ENCODE results near the gene CCDC68.
"Not testable (repeated sequence)": the region's sequence is repeated elsewhere in the genome, so short reads cannot be mapped to it uniquely, and the experiment has no call there.

Gene CCDC68

DNA sequence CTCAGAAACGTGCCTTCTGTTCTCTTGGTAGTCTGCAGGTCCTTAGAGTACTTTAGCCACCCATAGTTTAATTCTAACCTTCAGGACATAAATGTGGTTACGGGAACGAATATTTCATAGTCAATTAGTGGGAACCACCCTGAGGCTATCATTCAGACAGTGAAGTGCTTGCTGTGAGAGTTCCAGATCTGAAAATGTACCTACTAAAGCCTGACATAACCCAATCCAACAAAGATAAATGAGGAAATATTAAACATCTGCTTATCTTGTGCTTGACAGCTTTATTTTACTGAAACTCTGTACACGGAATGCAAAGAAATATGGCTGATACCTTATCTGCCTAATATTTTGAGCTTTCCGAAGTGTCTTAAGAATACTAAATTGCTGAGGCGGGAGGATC, 88.0 kb downstream of the CCDC68 start:
- DNase-seq: no peak

DNA sequence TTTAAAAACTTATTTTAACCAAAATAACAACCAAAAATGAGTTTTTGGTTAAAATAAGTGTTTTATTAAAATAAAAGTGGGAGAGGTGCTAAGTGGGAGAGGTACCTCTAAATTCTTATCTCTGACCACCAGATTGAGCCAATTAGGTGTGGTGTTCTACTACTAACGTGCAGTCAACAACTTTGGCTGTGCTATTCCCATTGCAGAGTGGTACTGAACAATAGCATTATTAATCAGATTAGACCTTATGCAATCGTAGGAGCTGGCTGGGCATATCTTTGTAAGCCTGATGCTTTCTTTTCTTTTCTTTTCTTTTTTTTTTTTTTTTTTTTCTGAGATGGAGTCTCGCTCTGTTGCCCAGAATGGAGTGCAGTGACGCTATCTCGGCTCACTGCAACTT, 92.1 kb downstream of the CCDC68 start:
- DNase-seq: no peak

DNA sequence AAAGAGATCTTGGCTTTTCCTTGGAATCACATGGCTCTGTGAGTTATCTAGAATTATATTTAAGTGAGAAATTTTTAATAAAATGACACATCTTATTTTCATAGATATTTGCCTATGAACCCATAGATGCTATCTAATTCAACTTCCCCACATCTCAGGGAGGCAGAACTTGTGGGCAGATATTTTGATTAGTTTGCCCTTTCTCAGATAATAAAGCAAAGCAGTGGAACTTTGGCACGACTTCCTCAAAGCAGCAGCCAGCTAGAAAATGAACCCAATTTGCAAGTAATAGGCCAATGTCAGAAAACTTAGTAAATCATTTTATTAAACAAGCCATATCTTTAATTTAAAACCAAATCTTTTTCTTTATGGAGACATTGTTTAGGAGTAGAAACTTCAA, 98.3 kb downstream of the CCDC68 start:
- DNase-seq: no peak

DNA sequence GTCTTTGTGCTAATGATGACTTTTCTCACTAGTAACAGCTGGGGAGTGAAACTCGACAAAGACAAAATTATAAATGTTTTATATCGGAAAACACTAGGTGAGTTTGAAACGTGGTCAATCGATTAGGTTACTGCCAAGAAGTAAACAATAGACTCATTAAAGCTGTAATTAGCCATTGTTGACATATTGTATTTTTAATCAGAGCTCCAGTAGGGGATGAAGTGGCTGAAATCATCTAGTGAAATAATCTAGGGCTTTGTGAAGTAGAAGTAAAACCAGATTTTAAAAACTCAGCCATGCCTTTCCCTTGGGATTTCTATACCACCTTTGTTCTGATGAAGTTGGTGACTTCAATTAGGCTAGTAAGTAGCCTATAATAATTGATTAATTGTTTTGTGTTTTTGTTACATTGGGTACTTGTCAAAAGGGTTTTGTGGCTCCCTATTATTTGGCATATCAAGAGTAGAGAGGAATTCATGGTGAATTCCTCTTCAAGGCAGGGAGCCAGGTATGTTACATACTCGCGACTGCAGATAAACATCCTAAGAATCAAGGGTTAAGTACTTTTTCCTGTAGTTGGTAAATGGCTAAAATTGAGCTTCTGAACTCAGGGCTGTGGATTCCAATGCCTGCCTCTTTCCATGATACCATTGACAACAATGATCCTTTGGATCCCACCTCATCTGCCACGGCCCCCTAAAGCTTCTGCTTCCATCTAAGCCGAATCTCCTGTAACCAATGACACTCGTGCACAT, 99.4 kb downstream of the CCDC68 start:
- no peak for DNase-seq

DNA sequence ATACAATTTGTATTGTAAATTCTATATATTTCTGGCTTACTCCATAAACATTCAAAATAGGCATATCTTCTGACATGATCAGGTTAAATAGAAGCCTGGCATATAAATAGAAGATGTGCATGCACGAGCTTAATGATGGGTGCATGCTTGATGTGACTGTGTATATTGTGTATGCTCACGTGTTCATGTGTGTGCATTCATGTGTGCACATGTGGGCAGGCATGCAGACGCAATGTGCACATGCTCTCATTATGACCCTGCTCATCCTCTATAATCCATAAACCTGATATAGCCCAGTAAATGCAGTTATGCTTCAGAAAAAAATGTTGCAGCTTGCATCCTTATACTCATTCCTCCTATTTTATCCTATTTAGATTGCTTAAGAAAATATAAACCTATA, 101.8 kb downstream of the CCDC68 start:
- DNase-seq: no peak

DNA sequence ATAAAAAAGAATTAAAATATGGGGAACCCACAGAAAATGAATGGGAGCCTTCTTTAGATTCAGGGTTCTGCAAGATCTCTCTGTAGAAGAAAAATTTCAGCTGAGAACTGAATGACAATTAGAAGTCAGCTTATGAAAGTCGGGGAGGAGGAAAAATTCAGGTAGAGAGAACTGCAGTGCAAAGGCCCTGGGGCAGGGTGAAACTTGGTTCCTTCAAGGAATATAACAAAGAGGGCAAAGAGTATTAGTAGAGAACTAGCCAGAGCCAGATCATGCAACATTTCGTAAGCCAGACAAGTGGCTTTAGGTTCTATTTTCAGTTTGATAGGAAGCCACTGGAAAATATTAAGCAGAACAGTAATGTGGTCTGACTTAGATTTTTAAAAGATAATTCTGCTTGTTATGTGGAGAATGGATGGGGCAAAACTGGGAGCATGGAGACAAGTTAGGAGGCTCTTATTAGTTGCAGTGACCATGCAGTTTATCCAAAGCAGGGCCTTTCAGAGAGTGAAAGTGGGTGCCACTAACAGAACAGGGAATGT, 103.1 kb downstream of the CCDC68 start:
- no peak for DNase-seq

DNA sequence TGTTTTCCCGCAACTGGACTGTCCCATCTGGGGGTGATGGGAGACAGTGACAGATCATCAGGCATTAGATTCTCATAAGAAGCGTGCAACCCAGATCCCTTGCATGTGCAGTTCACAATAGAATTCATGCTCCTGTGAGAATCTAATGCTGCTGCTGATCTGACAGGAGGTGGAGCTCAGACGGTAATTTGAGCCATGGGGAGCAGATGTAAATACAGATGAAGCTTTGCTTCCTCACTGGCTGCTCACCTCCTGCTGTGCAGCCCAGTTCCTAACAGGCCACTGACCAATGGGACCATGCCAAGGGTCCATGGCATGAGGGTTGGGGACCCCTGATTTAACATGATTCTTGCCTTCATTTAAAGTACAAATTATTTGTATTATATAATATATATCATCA, 104.2 kb downstream of the CCDC68 start:
- DNase-seq: not testable (repeated sequence)

DNA sequence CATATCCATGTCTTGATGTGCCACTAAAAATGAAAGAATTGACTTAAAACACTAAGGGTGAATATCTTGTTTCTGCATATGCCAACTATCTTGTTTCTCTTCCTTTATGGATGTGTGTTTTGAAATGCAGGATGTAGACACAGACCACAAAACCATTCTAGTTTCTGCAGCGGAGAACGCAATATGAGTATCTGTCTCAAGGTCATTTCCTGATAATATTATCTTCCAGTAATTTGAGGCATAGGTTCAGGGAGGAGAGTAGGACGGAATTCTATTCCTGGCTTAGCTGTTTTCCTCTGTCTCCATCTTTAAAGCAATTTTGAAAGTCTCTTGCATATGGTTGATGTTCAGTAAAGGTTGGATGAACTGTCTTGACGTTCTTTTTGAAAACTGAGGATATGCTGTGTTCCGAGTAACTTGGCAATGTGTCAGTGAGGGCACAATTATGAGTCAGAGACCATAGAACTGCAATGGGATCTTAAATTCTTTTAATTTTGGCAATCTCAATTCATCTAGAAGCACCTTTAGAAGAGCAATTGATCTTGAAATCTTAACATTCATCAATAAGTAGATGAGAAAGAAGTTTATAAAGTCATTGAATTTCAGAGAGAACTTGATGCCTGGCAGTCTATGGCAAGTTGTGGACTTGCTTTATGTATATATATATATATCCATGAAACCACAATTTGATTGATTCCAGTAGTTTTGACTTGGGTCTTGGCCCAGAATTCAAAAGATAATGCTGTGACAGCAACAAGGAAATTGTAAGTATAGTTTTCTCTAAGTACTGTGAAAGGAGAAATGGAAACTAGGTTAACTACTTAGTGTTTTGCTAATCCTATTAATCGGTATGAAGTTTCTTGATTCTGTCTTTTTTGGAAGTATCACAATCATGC, 106.2 kb downstream of the CCDC68 start:
- no peak for DNase-seq

Measured in CD4-positive, alpha-beta T cell treated with Interferon alpha-2 for 1 hour (primary cell).